ENCODE data around the gene INPP5A.

- no peak for TF ChIP-seq CTCF (IDR thresholded peaks at IDR 0.05; ENCODE audit: low read depth, low read length, poor library complexity, severe bottlenecking)
- no peak for TF ChIP-seq EZH2phosphoT487 (IDR thresholded peaks at IDR 0.05; ENCODE audit: borderline replicate concordance, low read length)
Measured at GRCh38 chr10:132535065-132535651, 2.4 kb upstream of the INPP5A start.

Measured in DOHH2 (cell line).